ENCODE results near the gene SRRM2.

SRRM2 gene

DNA sequence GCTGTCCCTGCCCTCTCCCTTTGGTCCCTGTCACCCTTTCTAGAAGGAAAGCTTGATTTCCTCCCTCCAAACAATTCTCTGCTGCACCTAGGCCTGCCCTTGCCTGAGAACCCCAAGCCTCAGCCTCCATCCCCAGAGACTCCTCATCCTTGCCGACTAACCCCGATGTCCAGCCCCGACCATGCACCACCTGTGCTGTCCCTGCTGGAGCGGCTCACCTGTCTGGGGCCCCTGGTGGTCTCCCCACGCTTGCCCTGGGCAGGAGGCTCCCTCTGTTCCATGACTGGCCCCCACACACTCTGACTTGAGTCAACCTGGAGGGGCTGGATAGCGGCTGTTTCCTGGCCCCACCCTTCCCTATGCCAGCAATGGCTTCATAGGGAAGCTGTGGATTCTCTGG lies 12.0 kb upstream of the SRRM2 start:
- DNase-seq, result no peak

DNA sequence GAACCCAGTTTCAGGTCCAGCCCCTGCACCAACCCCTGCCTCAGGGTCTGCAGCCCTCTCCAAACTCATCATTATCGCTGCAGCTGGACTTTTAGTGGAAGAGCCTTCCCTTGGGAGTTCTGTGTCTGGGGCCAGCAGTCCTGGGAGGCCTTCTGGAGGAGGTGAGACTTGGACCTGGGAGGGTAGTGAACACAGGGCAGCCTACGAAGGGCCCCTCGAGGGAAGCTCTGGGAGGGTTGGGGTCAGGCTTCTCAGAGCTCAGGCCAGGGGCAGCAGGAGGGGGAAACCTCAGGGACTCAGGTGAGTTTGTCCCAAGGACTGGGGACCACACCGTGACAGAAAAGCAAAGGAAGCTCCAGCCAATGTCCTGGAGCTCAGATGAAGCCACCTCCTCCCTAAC lies 11.3 kb upstream of the SRRM2 start:
- no peak for DNase-seq

- DNase-seq, result no peak
These were observed 10.0 kb upstream of the SRRM2 start for GRCh38 chr16:2742323-2743006.

DNA sequence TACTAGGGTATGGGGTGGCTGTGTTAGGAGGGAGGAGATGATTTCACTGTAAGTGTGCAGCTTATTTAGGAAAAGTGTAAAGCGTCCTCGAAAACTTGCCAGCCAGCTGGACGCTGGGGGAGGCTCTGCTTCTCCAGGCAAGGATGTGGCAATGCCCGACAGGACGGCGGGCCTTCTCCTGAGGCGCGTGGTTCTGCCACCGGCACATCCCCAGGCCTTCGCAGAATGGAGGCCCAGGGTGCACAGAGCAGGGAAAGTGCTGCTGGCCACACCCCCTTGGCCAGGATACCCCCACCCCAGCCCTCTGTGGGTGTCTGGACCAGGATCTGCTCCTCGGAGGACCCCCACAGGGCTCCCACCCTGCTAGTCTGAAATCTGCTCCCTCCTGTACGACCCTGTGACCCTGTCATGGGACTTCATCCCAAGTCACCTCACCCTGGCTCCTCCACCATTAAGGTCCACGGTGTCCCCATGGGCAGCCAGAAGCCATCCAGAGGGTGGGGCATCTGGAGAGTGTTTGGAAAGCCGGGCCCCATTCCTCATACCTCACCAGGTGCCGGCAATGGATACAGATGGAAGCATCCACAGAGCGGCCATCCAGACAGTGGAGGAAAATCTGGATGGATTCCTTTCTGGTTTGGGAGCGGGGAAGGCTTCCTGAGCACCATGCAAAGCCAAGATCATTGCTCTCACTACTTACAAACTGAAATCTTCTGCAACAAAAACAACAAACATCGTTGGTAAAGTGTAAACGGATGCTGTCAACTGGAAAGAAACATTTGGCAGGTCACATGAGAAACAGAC lies 9.2 kb upstream of the SRRM2 start:
- DNase-seq, result no peak

GRCh38 chr16:2744711-2745110 lies 7.7 kb upstream of the SRRM2 start:
- no peak for DNase-seq

DNA sequence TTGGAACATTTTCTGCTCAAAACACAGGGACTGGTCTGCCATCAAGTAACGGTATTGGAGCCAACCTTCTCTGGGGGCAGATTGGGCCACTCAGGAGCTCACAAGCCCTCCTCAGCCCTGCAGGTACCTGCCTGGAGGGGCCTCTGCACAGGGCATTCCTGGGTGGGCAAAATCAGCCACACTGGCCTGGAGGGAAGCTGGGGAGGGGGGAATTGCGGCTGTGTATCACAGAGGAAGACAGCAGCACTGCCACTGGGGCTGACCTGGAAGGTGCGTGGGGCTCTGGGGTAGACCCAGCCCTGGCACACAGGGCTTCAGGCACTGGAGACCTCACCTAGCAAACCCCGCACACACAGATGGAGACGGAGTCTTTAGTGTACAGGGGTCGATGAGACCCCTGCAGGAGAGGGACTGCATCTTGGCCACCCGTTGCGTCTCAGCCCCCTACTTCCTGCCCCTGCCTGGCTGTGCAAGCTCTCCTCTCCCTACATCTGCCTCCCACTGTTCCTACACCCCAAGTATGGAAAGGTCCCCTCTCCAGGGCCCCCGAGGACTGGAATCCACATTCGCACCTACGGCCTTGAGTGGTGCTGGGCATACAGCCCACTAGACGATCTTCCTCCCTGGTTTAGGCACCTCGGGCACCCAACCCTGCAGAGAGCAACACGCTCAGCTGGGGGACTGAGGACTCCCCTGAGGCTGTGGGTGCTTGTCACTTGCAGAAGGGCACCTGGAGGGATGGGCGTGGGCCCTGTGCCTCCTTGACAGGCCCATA lies 7.1 kb upstream of the SRRM2 start:
- DNase-seq, result no peak

DNA sequence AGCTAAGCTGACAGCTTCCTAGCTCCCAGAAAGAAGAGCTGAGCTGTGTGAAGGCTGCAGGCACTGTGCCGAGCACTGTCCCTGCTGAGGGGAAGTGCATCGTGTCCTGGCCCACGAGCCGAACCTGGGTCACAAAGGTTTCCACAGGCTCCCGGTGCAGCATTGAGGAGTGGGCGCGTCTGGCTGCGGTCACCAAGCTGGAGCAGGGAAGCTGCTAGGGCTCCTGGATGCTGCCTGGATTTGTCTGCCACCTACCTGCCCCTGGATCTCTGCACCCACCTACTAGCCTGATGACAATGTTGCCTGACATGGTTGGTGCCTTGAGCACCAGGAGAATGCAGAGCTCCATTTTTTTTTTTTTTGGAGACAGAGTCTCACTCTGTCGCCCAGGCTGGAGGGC lies 6.5 kb upstream of the SRRM2 start:
- no peak for DNase-seq

- DNase-seq, result no peak
These were observed 3.5 kb upstream of the SRRM2 start for GRCh38 chr16:2748757-2749455.

GRCh38 chr16:2749476-2749875 lies 3.0 kb upstream of the SRRM2 start:
- no peak for DNase-seq

DNA sequence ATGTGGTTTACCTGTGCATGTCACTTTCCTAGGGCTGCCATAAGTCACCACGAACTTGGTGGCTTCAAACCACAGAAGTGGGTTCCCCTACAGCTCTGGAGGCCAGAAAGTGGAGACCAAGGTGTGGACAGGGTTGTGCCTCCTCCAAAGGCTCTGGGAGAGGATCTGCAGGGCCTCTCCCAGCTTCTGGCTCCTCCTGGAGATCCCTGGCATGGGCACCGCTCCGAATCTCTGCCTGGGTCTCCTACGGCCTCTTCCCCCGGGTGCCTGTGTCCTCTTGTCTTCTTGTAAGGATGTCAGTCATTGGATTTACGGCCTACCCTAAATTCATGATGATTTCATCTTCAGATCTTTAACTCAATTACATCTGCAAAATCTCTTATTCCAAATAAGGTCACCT lies 2.5 kb upstream of the SRRM2 start:
- no peak for DNase-seq

DNA sequence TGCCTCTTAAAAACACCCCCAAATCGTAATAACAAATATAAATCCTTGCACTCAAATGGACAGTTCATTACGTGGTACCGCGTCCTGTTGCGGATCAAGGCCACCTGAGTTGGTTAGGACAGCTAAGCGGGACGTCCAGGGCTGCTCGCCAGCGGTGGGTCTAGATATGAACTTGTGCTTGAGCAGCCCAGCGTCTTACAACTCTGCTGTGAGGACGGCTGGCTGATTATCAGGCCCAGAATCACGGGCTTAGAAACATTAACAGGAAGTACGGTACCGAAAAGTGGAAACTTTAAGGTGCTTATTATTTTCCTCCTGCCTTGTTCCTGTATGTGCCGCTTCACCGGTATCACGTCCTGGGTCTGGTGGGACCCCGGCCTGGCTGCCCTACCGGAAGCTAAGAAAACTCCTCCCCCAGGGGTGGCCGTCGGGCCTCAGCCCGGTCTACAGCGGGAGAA lies 832 bp upstream of the SRRM2 start:
- no peak for DNase-seq

DNA sequence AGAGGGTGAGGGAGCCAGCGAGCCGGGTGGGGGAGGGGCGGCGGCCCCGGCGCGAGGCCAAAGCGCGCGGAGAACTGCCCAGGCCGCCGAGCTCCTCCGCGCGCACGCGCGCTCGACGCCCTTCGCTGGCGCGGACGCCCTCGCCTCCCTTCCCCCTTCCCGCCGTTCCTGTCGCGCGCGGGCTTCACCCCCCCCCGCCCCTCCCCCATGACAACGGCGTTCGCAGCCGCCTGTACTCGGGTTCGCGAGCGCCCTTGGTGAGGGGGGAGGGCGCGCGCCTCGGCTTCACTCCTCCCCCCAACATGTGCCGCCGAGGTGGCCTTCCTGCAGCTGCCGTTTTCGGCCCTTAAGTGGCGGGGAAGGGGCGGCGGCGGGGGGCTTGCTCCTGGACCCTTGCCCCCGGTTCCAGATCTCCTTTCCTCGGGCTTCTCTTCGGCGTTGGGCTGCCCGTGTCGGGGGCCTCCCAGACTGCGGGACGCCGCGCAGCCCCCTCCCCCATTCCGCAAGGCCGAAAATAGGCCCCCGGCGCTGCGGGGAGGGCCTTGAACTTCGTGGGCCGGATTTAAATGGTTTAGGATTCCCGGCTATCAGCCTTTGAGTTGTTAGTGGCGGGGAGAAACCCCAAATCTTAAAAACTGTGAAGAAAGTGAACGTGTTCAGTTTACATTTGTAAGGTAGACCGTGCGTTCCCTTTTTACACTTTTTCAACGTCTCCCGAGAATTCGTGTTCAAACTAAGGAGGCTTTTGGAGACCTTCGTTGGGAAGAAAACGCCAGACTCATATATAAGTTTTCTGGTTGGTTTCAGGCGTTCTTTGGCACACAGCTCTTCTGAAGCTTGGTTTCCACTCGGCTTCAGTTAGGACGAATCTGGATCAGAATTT lies 653 bp downstream of the SRRM2 start:
- peak; percentile 74 to 76 for DNase-seq

DNA sequence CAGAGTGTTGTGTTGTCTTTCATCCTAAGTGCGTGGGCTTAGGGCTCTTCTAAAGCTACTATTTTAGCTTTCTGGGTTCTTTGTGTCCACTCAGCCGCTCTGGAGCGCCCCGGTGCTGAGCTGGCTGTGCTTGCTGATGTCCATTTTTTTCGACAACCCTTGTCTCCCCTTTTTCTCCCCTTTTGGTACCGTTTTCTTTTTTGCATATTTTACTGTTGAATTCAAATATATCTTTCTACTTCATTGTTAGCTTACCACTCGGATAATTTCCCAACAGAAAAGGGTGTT lies 1.2 kb downstream of the SRRM2 start:
- no peak for DNase-seq

DNA sequence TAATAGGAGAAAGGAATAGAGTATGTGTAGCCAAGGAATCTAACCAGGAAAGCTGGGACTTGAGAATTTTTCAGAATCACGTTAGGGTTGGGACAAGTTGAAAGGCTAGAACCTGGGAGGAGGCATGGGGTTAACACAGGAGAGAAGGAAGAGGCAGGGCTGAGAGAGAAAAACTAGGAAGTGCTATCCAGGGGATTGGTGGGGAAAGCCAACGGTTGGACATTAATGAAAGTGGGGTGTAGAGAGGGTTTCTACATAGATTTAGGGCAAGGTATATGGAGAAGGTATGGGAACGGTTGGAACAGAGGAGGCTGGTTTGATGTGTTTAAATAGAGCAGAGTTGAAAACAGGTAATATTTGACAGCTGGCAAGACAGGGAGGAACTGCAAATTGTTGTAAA lies 2.7 kb downstream of the SRRM2 start:
- DNase-seq, result no peak

GRCh38 chr16:2756288-2757015 lies 4.0 kb downstream of the SRRM2 start:
- DNase-seq, result no peak

DNA sequence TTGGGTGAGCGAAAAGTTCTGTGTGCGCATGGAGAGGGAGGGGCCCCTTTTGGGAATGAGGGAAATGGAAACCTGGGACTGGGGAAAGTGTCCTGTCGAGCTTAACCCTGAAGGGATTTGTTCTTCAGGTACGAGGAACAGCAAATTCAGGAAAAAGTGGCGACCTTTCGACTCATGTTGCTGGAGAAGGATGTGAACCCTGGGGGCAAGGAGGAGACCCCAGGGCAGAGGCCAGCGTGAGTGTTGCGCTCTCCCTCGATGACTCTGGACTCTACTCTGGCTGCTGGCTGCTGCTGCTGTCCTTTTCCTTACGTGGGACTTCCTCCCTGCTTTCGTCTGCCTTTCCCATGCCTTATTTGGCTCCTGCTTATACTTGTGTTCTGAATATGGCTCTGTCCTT lies 4.9 kb downstream of the SRRM2 start:
- no peak for DNase-seq

- DNase-seq, result no peak
These were observed 9.0 kb downstream of the SRRM2 start for GRCh38 chr16:2761472-2761871.

DNA sequence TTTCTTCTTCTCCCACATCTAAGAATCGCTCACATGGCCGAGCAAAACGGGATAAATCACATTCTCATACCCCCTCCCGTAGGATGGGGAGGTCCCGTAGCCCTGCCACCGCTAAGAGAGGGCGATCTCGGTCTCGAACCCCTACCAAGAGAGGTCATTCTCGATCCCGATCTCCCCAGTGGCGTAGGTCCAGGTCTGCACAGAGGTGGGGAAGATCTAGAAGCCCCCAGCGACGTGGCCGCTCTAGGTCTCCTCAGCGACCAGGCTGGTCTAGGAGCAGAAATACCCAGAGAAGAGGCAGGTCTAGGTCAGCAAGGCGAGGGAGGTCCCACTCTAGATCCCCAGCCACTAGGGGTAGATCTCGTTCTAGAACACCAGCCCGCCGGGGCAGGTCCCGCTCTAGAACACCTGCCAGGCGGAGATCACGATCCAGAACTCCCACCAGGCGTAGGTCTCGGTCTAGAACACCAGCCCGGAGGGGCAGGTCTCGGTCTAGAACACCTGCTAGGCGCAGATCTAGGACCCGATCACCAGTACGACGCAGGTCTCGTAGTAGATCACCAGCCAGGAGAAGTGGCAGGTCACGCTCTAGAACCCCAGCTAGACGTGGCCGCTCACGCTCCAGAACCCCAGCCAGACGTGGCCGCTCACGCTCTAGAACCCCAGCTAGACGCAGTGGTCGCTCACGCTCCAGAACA lies 9.6 kb downstream of the SRRM2 start:
- no peak for DNase-seq

- DNase-seq, result no peak
These were observed 10.3 kb downstream of the SRRM2 start for GRCh38 chr16:2762711-2763110.

DNA sequence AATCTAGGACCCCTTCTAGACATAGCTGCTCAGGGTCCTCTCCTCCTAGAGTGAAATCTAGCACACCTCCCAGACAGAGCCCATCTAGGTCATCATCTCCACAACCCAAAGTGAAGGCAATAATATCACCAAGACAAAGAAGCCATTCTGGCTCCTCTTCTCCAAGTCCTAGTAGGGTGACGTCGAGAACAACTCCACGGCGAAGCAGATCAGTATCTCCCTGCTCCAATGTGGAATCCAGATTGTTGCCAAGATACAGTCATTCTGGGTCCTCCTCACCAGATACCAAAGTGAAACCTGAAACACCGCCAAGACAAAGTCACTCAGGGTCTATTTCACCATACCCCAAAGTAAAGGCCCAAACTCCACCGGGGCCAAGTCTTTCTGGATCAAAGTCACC lies 10.7 kb downstream of the SRRM2 start:
- DNase-seq, result no peak

GRCh38 chr16:2764718-2765117 lies 12.3 kb downstream of the SRRM2 start:
- no peak for DNase-seq
